Thyroid gland (tissue), 4 donors: Measurements from ENCODE around the gene MAD1L1.

Experiments
- POLR2A ChIP-seq, 2 donors: fragments of 450-650 bp; IDR thresholded peaks; one replicate each; pipeline ENCODE4 v1.6.1; 2017; ENCODE audit warnings: antibody characterized with exemption in 2 of 2, mild to moderate bottlenecking in 2 of 2, moderate library complexity in 1 of 2
- TF ChIP-seq, protein P1 (sequence below), 6 experiments: fragments of 200-600 bp in 3 of 6; fragments of 450-650 bp in 3 of 6; sonication (generic) in 3 of 6; IDR thresholded peaks; one replicate each; pipeline ENCODE4 v1.5.1; 2016 to 2019; ENCODE audit warnings: antibody characterized with exemption in 6 of 6, mild to moderate bottlenecking in 2 of 6, inconsistent platforms in 1 of 6, moderate library complexity in 1 of 6

- TF ChIP-seq, protein P1, sequence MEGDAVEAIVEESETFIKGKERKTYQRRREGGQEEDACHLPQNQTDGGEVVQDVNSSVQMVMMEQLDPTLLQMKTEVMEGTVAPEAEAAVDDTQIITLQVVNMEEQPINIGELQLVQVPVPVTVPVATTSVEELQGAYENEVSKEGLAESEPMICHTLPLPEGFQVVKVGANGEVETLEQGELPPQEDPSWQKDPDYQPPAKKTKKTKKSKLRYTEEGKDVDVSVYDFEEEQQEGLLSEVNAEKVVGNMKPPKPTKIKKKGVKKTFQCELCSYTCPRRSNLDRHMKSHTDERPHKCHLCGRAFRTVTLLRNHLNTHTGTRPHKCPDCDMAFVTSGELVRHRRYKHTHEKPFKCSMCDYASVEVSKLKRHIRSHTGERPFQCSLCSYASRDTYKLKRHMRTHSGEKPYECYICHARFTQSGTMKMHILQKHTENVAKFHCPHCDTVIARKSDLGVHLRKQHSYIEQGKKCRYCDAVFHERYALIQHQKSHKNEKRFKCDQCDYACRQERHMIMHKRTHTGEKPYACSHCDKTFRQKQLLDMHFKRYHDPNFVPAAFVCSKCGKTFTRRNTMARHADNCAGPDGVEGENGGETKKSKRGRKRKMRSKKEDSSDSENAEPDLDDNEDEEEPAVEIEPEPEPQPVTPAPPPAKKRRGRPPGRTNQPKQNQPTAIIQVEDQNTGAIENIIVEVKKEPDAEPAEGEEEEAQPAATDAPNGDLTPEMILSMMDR (IDR thresholded peaks at IDR 0.05), result no peak
- TF ChIP-seq POLR2A (IDR thresholded peaks at IDR 0.05), result no peak
Measured at GRCh38 chr7:2124604-2125345, 108.0 kb downstream of the MAD1L1 start.
